GM21576 (cell line): ENCODE data around the gene EIF4G1.

Experiments used
- ATAC-seq: cut with Tn5 transposase; IDR thresholded peaks from one replicate; pipeline ENCODE4 v1.9.1; 2021; ENCODE audit warnings: mild to moderate bottlenecking, moderate library complexity; ENCODE audit not compliant: unreplicated experiment

EIF4G1 gene

DNA sequence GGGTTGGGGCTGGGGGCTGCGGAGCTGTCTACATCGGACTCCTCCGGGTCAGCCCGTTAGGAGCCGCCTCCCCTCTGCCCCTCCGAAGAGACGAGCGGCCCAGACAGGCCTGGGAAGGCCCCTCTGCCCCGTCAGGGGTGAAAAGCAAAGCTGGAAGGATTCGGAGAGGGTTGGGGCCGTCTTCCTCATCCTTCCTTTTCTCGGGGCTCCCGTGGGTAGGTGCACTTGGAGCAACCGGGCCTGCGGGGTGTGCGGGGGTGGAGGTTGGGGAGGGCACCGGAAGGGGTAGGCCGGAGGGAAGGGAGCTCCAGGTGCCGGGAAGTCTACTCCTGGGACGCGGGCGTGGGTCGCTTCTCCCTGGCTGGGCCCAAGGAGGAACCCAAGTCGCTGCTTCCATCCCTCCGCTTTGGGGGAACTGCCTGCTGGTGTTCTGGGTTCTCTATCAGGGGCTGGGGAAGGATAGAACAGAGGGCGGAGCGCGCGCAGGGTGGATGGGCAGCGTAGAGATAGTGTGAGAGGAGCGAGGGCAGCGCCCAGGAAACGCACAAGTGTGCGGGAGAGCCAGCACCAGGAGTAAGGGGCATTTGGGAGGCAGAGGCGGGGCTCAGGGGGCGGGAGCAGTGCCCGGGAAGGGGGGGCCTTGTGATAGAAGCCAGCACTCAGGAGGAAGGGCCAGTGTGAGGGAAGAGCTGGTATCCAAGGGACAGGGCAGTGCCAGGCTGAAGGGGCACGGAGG lies 47.7 kb downstream of the EIF4G1 start:
- no peak for ATAC-seq

DNA sequence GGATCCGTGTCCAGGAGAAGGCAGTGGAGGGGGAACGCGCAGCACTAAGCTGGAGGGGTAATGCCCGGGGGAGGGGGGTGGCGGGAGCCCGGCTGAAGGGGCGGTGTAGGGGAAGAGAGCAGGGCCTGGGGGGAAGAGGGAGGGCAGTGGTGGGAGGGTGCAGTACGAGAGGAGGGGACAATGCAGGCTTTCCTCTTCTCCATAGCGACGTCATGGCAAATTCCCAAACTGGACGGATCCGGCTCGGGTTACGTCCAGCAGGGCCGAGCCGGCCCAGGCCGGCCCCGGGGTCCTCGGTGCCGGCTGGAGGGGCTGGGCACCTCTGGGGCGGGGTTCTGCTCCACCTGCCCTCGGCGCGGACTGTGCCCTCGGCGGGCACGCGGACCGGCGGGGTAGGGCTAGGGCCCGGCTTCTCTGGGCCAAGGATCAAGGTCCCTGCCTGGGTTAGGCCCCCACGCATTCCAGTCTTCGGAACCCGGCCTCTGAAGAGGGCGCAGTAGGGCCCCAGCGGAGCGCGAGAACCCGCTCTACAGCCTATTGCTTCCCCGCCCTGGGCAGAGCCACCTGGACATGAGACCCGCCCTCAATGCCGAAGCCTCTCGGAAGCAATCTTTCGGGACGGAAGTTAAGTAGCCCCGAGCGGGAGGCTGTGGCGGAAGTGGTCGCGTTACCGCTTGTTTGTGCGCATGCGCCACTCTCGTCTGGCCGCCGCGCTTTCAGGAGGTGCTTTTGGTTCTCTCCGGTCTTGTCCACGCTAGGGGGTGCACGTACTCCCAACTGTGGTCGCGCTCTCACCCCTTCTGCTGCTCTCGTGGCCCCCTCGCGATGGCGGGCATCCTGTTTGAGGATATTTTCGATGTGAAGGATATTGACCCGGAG lies 48.5 kb downstream of the EIF4G1 start:
- peak; percentile 89 for ATAC-seq

DNA sequence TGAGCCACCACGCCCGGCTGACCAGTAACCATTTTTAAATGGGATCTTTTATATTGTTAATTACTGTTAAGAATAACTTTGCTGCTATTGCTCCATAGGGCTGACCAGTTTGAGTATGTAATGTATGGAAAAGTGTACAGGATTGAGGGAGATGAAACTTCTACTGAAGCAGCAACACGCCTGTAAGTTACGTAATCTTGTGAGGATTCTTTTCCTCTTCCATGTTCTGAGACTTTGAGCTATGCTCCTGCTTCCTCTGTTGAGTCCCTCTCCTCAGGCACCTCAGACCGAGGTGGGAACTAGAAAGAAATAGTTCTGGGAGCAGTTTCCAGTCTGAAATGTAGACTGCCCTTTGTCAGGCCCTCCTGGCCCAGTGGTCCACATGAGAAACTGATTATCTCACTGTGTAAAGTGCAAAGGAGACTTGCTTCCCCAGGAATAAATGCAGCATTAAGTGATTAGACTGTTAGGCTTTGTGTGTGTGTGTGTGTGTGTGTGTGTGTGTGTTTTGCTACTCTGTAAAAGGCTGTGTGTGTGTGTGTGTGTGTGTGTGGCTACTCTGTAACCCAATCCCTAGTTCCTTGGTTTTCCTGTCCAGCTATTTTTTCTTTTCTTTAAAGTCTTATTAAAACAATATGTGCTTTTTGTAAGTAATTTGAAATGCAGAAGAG lies 52.3 kb downstream of the EIF4G1 start:
- ATAC-seq = no peak

DNA sequence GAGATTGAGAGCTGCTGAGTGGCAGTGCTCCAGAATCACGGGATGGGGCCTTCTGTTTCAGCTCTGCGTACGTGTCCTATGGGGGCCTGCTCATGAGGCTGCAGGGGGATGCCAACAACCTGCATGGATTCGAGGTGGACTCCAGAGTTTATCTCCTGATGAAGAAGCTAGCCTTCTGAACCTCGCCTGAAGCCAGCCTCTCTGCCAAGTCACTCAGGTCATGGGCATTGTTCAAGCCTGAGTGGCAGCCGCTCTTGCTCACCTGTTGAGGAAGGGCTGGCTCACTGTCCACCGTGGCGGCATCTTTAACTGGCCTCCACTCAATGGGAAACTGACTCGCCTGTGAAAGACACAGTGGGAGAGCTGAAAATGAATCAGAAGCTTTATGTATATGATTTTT lies 53.7 kb downstream of the EIF4G1 start:
- ATAC-seq = no peak

DNA sequence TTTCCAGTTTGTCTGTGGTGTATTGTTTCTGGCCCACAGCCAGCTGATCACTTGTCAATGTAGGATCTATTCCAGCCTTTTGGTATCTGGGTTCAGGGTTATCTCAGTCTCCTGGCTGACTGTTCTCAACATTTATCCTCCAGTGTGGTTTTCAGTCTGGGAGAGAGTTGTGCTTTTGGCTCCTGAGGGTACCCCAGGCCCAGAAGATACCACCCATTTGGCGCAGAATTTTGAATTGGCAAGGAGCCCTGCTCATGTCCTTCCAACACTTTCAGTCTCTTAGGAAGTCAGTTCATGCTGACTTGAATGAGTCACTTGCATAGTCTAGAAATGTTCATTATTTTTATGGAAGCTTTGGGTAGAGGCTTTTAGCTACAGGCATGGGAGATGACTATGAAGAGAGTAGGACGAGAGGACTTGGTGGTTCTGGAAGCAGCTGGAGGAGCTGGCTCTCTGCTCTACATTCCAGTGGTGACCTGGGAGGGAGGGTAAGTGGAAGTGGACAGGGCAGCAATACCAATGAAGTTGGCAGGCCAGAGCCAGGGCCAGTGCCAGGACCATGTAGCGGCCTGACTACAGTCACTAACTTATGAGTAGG lies 54.3 kb downstream of the EIF4G1 start:
- ATAC-seq = no peak

DNA sequence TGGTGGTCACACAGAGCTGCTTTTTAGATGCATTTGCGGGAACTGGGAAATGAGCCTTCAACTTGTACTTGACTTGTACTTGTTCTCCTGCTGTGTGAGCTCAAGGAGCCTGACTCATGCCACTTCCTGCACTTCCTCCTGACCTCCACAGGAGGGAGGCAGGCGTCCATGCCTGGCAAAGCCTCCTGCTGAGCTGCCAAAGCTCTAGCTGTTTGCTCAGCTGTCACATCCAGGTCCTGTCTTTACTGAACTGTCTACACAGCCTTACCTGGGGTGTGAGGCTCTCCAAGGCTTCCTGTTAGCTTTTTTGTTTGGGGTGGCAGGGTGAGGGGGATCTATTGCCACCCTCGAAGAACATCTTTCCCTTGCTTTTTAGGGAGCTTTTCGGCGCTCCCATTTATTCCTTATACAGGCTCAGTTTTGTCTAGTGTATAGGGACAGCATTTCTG lies 57.2 kb downstream of the EIF4G1 start:
- ATAC-seq = peak; percentile 79

DNA sequence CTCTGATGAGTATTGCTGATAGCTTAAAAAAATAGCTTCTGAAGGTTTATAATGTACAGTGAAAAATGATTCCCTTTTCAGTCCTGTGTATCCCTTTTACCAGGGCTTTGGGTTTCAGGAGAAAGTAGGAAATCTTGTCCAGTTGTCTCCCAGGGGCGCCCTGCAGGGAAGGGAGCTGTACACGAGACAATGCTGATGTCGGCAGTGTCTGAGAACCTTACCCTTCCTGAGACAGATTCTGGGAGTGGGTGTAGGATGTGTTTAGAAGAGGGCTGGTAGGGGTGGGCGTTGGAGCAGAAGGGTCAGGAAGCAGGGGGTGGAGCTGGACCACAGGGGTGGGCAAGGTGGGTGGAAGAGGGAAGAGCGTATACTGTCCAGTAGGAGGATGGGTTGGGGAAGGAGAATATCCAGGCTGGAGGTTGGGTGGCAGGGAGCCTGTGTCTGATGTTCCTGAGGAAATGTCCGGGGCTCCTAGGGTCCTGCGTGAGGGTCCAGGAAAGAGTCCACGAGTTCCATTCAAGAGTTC lies 58.0 kb downstream of the EIF4G1 start:
- no peak for ATAC-seq

DNA sequence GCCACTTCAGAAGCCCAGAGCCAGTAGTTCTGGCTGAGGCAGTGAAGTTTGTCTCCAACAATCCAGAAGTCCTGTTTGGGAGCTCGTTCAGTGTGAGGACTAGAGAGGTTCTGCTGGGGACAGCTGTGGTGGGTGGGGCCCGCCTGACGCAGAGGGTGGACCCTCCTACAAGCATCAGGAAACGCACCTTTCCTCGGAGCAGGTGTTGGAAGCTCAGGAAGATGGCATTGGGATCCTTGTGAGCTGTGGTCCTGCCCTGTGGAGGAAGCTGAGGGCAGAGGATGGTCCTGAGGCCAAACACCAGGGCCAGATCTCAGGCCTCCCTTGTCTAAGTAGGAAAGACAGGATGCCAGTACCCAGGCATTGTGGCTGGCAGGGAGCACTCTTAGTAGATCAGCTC lies 58.5 kb downstream of the EIF4G1 start:
- ATAC-seq = no peak

DNA sequence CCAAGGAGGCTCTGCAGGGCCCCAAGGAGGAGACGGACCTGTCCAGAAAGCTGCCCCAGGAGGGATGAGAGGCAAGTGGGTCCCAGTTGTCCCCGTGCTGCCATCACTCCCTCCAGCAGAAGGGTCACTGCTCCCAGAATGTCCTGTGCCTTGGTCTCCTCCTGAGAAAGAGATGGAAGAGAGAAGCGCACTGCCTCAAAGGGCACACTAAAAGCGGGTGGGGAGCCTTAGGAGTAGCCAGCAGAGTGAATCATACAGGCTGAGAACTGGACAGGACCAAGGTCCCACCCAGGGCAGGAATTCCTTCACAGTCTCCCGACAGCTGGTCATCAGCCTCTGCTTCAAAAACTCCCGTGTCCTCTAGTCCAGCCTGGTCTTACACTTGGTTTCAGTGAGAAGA lies 59.0 kb downstream of the EIF4G1 start:
- no peak for ATAC-seq

DNA sequence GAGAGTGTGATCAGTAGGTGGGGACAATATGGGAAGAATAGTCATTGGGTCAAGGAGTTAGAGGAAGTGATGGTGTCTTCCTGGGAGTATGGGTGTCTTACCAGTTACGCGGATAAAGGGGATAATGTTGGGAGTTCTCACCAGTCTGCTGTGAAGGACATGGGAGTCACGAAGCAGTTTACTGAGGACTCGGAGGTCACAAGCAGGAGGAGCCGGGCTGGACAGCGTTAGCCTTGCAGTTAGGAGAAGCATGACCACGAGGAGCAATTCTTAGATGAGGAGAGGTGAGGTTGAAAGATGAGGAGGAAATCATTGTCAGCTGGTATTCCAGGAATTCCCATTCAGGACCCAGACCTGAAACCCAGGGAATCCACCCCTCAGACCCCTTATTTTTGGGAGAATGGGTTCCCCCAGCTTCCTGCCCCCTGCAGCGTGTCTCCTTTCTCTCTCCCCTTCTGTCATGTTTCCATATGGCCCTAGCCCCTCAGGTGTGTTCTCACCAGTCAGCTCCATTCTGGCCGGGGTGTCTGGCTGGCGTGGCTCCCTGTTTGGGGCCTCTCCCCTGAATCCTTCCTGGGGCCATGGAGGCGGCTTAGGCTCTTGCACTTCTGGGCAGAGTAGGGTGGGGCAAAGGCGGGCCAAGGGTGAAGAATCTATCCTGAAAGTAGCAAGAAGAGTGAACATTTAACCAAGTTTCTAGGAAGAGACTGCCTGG lies 61.5 kb downstream of the EIF4G1 start:
- ATAC-seq = no peak

DNA sequence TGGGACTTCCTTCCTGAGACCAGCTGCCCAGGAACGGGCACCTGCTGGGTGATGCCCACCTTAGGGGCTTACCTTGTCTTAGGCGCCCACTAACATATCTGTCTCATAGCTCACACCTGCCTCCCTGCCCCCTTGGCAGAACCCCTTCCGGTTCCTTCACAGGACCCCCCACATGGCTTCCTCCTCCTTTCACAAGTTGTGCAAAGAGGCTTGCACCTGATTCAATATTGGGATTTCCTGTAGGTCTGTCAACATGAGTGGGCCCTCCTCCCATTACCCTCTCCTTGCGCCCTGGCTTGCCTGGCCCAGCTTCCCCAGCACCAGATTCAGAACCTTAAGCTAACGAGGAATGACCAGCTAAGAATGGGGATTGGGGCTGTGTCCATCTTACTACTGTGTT lies 63.0 kb downstream of the EIF4G1 start:
- ATAC-seq = no peak

DNA sequence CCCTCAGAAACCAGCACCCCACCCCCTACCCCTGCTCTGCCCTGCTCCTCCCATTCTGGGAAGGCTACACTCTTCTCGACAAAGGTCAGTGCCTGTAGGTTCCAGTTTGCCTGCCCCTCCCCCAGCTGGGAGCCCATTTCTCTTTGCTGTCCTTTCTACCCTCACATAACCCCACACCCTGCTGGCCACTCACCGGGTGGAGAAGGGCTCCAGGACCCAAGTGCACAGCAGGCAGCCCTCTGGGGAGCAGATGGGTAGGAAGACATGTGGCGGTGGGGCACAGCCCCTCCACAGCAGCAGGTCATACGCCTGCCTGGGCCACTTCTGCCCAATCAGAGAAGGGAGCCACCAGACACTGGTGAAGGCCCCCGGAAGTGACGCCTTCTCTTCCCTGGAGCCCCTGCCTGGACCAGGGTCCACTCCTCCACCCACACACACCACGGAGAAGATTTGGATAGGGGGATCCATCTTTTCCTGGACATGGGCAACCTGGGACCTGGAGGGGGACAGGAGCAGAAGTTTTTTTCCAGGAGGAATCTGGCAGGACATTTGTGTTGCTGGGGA lies 63.6 kb downstream of the EIF4G1 start, which contains the start of gene THPO:
TSS of gene THPO (minus strand) at position 326 of the 564 bp plus-strand sequence. CDS start 1,948 bp downstream, outside the sequence.
- no peak for ATAC-seq

DNA sequence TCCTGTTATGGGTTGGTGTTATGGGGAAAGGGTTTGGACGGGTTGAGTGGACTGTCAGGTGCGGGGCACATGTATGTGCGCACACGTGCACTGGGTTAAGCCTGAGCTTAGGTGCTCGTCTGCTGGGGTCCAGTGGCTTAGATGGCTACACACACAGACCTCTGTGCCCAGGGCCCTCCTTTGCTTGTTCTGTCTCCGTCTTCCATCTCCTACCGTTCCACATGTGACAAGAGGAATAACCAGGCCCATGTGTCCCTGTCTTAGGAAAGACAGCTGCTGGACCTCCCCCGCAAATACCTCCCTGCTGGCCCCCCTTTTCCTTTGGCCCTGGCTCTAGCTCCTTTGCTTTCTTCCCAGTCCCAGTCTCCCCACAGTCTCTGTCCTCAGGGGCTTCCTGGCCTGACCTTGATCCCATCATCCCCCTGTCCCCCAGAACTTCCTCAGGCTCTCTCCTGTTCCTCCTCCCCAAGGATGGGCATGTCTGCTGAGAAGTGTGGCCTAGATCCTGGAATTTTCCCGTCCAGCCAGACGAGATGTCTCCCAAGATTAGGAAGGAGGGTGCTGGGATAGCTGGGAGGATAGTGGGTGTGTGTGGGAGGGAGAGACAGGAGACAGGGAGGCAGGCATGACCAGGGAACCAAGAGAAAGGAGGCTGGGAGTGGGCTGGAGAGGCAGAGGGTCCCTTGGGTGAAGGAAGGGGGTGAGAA lies 64.4 kb downstream of the EIF4G1 start:
- ATAC-seq = no peak

DNA sequence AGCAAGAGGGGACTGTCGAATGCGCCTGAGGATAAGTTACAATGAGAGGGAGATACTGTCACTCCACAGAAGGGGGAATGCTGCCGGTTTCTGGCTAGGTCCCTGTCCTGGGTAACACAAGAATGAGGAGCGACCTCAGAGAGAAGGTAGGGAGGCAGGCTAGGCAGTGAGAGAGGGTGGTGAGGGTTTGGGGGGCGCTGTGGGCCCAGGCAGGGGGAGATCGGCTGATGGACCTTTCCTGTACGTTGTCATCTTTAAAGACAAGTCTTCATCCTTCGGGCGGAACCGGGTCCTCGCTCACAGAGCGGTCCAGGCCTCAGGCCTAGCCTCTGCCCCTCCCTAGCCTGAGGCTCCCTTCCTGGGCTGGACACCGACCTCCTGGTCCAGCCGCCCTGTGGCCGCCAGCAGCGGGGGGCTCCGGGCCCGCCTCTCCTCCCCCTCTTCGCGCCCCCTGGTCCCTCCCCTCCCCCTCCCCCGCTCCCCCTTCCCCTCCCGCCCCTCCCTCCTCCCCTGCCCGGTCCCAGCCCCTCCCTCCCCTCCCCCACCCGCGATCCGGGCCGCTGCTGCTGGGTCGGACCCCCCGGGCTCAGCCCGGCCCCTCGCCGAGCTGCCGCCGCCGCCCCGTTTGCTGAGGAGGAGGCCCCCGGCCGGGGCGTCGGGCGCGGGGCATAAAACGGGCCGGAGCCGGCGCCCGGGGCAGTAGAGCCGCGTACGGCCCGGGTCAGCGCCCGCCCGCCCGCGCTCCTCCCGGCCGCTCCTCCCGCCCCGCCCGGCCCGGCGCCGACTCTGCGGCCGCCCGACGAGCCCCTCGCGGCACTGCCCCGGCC lies 65.2 kb downstream of the EIF4G1 start, which contains the start of gene CHRD:
TSS of gene CHRD (plus strand) at position 697 of the 827 bp plus-strand sequence. CDS start 265 bp downstream, outside the sequence.
- no peak for ATAC-seq

DNA sequence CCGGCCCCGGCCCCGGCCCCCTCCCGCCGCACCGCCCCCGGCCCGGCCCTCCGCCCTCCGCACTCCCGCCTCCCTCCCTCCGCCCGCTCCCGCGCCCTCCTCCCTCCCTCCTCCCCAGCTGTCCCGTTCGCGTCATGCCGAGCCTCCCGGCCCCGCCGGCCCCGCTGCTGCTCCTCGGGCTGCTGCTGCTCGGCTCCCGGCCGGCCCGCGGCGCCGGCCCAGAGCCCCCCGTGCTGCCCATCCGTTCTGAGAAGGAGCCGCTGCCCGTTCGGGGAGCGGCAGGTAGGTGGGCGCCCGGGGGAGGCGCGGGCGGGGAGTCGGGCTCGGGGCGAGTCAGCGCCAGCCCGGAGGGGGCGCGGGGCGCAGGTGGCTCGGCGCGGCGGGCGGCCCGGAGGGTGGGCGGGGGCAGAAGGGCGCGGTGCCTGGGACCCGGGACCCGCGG lies 65.8 kb downstream of the EIF4G1 start:
- no peak for ATAC-seq

DNA sequence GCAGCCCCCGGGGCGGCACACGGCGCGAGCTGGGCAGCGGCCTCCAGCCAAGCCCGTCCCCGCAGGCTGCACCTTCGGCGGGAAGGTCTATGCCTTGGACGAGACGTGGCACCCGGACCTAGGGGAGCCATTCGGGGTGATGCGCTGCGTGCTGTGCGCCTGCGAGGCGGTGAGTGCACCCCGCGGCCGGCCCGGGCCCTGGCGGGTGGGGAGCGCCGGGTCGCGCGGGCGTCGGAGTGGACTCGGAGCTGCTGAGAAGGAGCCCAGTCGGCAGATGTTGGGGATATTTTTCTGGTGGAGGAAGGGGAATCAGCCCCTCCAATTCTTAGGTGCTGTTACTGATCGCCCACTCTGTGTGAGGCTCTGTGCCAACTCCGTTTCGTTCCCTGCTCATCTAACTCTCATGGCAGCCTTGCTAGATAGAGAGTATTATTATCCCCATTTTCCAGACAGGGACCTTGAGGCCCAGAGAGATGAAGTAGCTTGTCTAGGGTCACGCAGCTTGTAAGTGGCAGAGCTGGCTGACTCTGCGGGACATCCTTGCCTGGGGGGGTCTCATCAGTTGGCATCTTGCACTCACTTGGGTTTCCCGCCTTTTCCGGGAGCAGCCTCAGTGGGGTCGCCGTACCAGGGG lies 66.3 kb downstream of the EIF4G1 start:
- ATAC-seq = no peak
